HG02623 (cell line): ENCODE data around the gene HJV.

Source experiments
- ATAC-seq: cut with Tn5 transposase; IDR thresholded peaks from one replicate; pipeline ENCODE4 v1.9.1; 2021; ENCODE audit warnings: moderate library complexity; ENCODE audit not compliant: unreplicated experiment

Gene HJV

DNA sequence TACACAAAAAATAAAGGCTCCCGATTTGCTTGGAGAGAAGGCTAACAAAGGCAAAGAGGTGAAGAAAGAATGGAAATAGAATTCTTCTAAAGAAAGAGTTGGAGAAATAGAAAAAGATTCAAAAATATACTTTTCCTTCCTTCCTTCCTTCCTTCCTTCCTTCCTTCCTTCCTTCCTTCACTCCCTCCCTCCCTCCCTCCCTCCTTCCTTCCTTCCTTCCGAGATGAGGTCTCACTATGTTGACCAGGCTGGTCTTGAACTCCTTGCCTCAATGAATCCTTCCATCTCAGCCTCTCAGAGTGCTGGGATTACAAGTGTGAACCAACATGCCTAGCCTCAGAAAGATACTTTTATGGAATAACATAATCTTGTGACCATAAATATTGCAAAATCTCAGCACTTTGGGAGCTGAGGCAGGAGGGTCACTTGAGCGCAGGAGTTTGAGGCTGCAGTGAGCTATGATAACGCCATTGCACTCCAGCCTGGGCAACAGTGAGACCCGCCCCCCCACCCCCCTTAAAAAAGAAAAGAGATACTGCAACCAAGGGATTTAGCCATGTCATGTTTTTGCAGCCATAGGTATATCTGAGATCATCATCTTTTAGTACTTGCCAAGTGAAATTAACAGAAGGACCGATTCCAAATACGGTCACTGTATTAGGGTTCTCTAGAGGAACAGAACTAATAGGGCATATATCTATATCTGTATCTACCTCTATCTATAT is 1.0 kb upstream of the HJV start:
- no peak for ATAC-seq

DNA sequence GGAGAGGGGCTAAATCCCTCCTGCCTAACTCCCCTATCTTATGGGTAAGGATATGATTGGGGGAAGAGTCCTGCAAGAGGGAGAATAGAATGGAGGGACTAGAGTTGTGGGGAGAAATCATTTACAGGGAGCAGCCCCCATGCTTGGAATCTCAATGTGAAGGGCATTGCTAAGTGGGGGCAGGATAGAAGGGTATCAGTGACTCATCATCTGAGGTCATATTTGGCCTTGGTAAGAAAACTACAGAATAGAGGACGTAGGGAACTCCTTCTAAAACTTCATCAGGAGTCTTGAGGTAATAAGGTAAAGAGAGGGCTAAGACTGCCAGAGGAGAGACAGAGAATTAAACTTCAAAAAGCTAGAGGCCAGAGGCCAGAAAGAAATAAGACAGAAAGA is 487 bp downstream of the HJV start:
- no peak for ATAC-seq

DNA sequence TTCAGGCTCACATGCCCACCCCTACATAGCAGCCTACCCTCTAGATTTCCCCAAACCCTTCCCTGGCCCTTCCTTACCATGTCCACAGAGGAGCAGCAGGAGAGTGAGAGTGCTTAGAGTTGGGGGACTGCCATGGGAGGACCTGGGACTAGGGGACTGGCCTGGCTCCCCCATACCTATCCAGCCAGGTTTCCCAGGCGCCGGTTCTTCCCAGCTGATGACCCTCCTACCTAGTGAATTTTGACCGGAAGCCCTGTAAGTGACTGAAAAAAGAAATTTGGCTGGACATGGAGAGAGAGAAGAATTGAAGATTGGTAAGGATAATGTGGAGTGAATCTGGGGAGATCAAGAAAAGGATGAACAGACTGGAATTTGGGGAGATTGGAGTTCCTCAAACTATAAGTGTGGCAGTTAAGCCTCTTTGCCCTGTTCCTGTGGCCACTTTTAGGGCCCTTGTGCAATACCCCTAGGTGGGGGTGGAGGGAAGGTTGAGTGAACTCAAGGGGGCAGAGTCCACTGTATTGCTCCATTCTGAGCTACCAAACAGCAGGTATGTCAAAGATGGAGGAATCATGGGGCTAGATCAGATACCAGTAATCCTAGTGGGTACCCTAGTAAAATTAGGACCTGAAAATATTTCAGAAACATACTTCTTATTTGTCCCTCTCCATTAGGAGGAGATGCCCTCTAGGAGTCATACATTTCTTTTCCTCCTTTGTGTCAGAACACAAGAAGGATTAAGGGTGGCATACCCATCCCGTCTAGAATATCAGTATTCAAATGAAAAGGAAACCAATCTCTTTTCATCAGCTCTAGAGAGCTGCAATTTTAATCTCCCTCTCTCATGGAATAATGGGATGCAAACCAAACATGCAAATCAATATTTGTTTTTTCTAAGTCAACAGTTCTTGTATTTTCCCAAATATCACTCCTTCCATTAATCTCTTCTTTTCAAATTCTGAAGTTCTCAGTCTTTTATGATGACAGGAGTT is 1.2 kb downstream of the HJV start:
- no peak for ATAC-seq

DNA sequence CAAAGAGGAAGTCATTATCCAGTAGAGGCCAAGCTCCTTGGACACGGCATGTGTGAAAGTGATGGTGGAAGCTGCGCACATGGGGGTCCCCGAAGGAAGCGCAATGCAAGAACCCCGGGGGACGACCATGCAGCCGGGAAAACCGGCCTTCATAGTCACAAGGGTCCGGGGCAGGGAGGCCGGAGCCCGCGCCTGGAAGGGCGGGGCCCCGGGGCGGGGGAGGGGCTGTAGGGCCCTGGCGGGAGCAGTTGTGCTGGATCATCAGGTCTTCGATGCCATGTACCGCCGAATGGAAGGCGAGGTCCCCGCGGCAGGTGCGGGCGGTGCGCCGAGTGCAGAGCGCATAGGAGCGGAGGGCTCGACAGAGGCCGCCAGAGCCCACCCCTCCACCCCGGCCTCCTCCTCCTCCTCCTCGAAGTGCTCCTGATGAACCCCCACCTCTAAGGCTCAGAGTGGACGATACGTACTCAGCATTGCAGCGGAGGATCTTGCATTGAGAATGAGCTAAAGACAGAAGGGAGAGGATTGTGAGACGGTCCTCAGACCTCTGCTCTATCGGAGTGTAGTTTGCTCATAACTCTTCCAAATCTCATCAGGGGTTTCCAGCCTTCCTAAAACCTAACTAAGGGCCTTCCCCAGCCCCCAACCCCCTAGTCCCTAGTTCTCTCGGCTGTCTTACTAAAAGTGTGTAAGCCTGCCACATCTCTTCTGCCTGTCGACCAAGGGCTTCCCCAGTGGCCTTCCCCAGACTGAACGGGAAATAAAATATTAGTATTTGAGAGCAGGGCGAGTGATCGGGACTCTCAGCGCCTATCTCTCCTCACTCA is 2.1 kb downstream of the HJV start:
- ATAC-seq: no peak

DNA sequence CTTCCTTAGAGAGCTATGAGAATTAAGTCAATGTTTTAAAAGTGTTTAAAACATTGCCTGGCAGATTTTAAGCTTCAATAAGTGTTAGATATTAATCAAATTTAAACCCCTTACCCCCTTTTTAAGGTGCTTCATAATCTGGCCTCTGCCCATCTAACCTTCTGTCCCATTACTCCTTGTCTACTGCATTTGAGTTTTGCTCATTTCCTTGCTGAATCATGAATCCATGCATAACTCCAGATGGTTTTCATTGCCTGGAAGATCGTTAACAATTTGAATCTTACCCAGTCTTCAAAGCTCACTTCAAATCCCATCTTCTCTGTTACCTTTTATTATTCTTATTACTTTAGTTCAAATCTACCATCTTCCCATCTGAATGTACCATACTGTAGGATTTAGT is 4.6 kb downstream of the HJV start:
- no peak for ATAC-seq

DNA sequence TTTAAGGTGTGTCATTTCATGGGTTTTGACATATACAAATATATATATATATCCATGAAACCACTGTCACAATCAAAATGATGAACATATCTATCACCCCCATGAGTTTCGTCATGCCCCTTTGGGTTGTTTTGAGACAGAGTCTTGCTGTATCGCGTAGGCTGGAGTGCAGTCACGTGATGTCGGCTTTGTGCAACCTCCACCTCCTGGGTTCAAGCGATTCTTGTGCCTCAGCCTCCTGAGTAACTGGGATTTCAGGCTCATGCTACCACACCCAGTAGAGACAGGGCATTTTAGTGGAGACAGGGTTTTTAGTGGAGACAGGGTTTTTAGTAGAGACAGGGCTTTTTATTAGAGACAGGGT is 8.0 kb downstream of the HJV start:
- ATAC-seq: no peak

DNA sequence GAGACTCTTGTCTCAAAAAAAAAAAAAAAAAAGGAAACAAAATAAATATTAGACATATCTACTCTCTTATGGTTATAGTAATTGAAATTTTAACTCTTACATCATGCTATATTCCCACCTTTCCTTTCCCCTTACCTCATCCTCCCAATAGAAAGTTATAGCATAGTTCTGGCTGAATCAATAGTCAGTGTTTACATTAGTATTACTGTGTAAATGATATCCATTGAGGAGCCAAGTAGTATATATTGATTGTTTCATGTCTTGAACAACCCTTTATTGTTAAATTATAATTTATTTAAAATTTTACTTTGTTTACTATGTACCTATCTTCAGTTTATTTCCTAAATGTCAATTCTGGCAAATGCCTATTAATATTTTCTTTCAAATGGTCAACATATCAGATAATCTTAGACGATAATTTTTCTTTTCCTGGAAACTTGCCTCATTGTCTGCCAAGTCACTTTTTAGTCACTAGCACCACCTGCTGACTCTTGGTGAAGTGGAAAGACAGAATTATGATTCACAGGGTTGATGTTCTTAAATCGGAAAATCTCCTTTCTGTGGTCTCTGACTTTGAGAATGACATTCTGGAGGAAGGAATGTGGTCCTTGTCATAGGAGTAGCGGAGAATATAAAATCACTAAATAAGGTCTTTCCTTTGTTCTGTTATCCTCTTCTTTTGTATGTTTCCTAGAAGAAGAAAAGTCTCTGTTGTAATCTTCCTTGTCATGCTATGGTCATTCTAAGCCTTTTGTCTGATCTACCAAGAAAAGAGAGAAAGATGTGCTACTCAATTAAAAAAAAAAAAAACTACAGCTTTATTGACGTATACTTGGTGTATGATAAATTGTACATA is 8.6 kb downstream of the HJV start:
- ATAC-seq: no peak

DNA sequence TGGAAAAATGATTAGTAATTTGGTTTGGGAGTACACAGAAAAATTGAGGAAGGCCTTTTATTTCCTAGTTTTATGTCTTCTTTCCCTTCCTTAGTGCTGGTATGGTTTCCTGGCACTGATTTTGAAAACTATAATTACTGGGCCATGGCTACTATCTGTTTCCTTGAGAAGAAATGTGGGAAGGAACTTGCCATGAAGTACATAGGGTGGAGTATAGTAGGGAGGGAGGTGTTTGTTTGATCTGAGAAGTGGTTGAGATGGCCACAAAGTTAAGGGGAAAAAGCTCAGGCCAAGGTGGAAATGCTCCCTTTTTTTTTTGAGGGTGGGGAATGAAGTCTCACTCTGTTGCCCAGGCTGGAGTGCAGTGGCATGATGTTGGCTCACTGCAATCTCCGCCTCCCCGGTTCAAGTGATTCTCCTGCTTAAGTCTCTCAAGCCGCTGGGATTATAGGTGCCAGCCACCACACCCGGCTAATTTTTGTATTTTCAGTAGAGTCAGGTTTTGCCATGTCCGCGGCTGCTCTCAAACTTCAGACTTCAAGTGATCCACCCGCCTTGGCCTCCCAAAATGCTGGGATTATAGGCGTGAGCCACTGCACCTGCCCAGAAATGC is 11.3 kb downstream of the HJV start:
- ATAC-seq: no peak

DNA sequence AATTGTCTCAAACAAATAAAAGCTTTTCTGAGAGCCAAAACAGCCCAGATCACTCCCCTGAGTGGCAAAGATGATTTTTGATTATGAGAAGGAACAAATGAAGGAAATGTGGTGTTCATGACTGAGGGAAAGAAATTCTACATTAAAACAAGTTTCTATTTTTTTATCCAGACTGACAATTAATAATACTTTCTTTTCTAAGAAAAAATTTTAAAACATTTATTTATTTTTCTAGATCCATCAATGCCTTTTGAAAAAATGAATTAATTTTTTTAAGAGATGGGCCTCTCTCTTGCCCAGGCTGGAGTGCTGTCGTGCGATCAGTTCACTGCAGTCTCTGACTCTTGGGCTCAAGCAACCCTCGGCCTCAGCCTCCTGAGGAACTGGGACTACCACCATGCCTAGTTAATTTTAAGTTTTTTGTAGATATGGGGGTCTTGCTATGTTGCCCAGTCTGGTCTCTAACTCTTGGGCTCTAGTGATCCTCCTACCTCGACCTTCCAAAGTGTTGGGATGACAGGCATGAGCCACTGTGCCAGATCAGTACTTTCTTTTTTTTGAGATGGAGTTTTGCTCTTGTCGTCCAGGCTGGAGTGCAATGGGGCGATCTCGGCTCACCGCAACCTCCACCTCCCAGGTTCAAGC is 13.9 kb downstream of the HJV start:
- ATAC-seq: no peak

DNA sequence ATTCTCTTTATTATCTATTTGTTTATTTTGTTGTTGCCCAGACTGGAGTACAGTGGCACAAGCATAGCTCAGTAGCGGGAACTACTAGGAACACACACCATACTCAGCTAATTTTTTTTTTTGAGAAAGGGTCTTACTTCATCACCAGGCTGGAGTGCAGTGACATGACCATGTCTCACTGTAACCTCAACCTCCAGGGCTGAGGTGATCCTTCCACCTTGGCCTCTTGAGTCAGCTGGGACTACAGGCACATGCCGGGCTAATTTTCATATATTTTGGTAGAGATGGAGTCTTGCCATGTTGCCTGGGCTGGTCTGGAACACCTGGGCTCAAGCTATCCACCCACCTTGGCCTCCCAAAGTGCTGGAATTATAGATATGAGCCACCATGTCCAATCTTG is 19.8 kb downstream of the HJV start:
- no peak for ATAC-seq

DNA sequence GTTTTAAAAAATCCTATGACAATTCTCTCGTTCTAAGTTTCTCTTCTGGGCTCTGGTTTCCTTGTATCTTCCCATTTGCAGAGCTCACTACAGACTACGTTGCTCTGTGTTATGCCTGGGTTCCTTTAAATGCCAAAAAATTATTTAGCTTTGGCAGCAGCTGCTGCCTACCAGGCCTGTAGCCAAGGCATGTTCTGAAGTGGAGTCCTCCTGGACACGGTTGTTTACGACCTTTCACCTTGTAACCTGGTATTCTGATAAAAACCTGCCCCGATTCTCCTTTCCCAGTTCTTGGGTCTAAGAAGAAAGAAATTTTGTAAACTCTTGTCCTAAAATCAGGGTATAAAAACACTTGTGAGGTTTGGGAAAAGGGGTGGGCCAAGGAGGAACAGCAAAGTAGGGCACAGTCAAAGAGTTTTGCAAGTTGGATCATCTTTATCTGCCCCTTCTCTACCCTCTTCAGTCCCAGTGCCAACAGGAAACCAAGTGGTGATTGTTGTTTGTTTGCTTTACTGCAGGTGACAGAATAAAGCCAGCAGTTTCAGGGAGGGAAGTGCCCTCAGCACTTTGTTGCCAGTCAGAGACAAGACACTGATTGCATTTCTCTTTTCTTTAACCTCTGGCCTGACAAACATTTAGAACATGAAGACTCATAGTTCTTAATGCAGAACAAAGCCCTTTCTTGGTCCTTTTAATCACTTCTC is 22.1 kb downstream of the HJV start:
- ATAC-seq: no peak

DNA sequence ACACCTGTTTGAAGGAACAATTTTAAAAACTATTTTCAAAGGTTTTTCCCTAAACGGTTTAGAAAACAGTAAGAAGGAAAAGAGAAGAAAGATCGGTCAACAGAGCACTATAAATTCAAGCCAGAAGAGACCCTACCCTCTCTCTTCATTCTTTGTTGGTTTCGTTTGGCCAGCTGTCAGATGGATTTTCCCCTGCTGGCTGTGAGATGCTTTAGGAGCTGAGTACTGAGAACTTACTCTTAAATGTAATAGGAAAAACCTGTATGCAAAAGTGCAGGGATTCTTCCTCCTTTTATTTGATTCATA is 23.9 kb downstream of the HJV start:
- no peak for ATAC-seq

DNA sequence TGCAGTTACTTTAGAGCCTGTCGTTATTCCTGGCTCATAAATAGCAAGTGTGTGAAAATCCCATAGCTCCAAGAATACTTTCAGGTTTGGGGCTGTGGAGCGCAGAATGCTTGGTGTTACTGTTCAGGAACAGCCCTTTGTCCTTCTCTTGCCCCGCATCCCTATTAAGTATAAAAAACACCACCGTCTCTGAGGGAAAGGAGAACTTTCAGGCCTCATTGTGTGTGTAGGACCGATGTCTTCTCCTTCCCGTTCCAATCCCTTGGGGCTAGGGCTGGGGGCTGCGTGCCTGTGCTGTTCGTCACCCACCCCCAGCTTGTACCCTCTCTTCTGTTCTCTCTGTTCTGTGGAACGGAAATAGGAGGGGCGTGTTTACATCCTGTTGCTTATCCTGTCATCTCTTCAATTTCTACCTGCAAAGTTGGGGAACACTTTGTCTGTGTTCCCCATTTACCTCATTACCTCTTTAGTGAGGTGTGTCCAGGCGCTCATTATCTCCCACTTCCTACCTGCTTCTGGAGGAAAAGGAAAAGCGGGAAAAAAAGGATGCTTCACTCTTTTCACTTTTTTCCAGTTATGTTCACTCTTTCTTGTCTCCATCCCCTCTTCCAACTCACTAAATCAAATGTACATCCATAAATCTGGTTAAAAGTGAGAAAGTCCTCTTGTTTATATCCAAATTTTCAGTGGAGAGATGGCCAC is 24.4 kb downstream of the HJV start:
- no peak for ATAC-seq

DNA sequence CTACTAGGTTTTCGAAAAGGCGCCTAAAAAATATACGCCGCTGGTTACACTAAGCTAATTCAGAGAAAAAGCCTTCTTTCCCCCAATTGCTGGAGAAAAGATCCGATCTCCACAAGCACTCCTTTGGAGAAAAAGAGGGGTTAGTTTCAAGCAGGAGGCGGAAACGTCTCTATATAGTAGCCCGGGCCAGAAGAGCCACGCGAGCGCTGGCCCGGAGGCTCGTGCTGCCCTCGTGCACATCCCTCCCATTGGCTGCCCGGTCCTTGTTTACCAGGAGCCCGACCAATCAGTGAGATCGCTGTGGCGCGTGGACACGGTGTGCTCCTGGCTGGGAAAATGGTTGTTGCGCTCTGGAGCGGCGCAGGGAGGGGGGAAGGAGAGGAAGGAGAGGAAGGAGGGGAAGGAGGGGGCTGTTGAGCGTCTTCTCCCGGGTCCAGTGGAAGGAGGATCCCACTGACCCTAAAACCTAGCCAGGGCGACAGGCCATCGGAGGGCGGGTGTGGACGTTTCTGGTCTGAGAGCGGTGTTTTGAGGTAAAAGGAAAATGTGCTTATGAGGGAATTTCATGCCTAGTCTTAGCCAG is 25.0 kb downstream of the HJV start, which contains the start of gene TXNIP:
Gene TXNIP, minus strand, starts transcription at position 147 of the 583 bp plus-strand sequence. CDS start 313 bp downstream, outside the sequence.
- ATAC-seq: peak; percentile 92

DNA sequence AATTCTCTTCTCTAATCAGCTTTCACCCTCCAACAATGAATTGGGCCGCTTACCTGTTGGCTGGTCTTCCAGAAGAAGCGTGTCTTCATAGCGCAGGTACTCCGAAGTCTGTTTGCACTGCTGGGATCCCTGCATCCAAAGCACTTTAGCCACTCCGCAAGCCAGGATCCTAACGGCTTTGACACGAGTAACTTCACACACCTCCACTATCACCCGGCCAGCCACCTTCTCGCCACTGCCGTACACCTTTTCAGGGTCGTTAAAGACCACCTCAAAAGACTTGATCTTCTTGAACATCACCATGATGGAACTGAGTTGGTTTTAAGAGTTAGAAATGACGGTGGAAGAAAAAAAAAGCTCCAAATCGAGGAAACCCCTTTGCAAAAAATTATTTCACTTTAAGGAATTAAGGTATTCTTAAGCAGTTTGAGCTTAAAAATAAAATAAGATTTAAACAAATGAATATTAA is 25.5 kb downstream of the HJV start:
- ATAC-seq: no peak

DNA sequence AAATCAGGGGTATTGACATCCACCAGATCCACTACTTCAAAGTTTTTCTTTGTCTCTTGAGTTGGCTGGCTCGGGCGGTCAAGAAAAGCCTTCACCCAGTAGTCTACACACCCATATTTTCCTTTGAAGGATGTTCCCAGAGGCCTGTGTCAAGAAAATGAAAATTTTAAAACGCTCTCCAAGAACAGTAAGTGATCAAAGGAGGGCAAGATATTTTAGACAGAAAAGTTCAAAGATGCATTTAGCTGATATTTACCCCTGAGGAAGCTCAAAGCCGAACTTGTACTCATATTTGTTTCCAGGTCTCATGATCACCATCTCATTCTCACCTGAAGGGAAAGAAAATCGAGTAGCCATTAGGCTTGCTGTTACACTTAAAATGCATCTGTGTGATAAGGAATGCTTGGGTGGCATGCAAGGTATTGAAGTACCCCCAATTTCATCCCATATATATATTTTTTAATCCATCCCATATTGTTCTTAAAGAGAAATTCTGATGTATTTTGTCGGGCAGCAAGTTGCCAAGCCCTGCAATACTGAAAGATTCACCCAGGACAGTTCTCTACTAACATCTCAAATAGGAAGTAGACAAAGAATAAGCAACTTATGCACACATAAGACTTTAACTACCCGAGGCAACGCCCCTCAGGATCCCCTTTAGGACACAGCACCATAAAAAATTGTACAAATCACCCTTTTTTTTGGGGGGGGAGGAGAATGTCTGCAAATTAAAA is 26.2 kb downstream of the HJV start:
- ATAC-seq: no peak
